ENCODE results near the gene TFAP2D. TPM values are rescaled to one million over a fixed set of nuclear protein-coding genes. Genes with fewer than 3 reads are reported as not detected.

TFAP2D gene
- total RNA-seq, 1 donor from 2014 or later = not detected

GRCh38 chr6:50819466-50819903 is 106.2 kb downstream of the TFAP2D start:
- DNase-seq = no peak

- DNase-seq = no peak
These were observed 106.9 kb downstream of the TFAP2D start for GRCh38 chr6:50819904-50820868.

GRCh38 chr6:50820869-50821264 is 107.5 kb downstream of the TFAP2D start:
- DNase-seq = no peak

- DNase-seq = no peak
These were observed 108.2 kb downstream of the TFAP2D start for GRCh38 chr6:50821441-50822077.

- DNase-seq = no peak
These were observed 108.8 kb downstream of the TFAP2D start for GRCh38 chr6:50822078-50822476.

Other genes with a start within 250 kb of the TFAP2D start
- 2.8 TPM for gene TFAP2B, start 105.3 kb downstream of the TFAP2D start, total RNA-seq

Measured in skin of body (tissue), 2 donors.